Measurements from ENCODE around the gene TAF4. TPM values are rescaled to one million over a fixed set of nuclear protein-coding genes. Genes with fewer than 3 reads are reported as not detected.

TAF4 gene
- total RNA-seq, 4 donors from 2014 or later = 7.7 to 16.0 (median 10.7) TPM

- TF ChIP-seq CTCF (IDR thresholded peaks at IDR 0.05; ENCODE audit: low read depth) = no peak
Observed at GRCh38 chr20:61976644-61977418, 88.8 kb downstream of the TAF4 start.

- no peak for TF ChIP-seq CTCF (IDR thresholded peaks at IDR 0.05; ENCODE audit: low read depth)
Observed at GRCh38 chr20:61976263-61976643, 89.4 kb downstream of the TAF4 start.

- no peak for TF ChIP-seq CTCF (IDR thresholded peaks at IDR 0.05; ENCODE audit: low read depth)
Observed at GRCh38 chr20:61975407-61976129, 90.1 kb downstream of the TAF4 start.

- TF ChIP-seq CTCF (IDR thresholded peaks at IDR 0.05; ENCODE audit: low read depth) = no peak
Observed at GRCh38 chr20:61974357-61974665, 91.4 kb downstream of the TAF4 start.

- TF ChIP-seq CTCF (IDR thresholded peaks at IDR 0.05; ENCODE audit: low read depth) = no peak
Observed at GRCh38 chr20:61973515-61974356, 91.9 kb downstream of the TAF4 start.

- TF ChIP-seq CTCF (IDR thresholded peaks at IDR 0.05; ENCODE audit: low read depth) = no peak
Observed at GRCh38 chr20:61972636-61973508, 92.8 kb downstream of the TAF4 start.
